Measurements from ENCODE around the gene FCGR3B. TPM values are rescaled to one million over a fixed set of nuclear protein-coding genes. Genes with fewer than 3 reads are reported as not detected.
"Not testable (repeated sequence)": the region's sequence is repeated elsewhere in the genome, so short reads cannot be mapped to it uniquely, and the experiment has no call there.

The FCGR3B gene
- total and polyA plus RNA-seq, 2 experiments from 2014 or later: not detected

- Histone ChIP-seq H3K4me2 (peak overlapping the region; percentile 57; the same call in 1 of the 2 replicates), H2AFZ (peak overlapping the region; percentile 84)
- ATAC-seq (peak; percentile 62), DNase-seq (ENCODE audit: low spot score) (peak; percentile 30)
- H3K4me3 ChIP-seq; H3K9me3 Mint-ChIP-seq; H3K36me3 Mint-ChIP-seq (ENCODE audit: low read depth); H4K20me1 ChIP-seq (replicated peaks; ENCODE audit: insufficient read depth); H3K27me3 ChIP-seq (ENCODE audit: insufficient read depth); H3K9me2 ChIP-seq (ENCODE audit: insufficient read depth); H3K4me1 ChIP-seq (ENCODE audit: insufficient read depth); H3K27me3 Mint-ChIP-seq (ENCODE audit: insufficient read depth, low read depth, poor library complexity); H3K36me3 ChIP-seq (ENCODE audit: insufficient read depth); H3K27ac ChIP-seq (ENCODE audit: low read depth); H3F3A ChIP-seq (replicated peaks; ENCODE audit: low read depth); H3K79me2 ChIP-seq (replicated peaks; ENCODE audit: insufficient read depth): not testable (repeated sequence)
- Mint-ChIP-seq H3K4me3 (peak overlapping the region; percentile 6; the same call in 1 of the 3 replicates), H3K27ac (peak overlapping the region; percentile 9; the same call in 1 of the 2 replicates), H3K4me1 (peaks cover 15% of the 10 kb centered on the region)
Observed at GRCh38 chr1:161671045-161672020, 40.4 kb upstream of the FCGR3B start.

GRCh38 chr1:161664689-161665088, 33.7 kb upstream of the FCGR3B start:
- H3K36me3 ChIP-seq (ENCODE audit: insufficient read depth); H3K4me1 ChIP-seq (ENCODE audit: insufficient read depth); H2AFZ ChIP-seq; H3K36me3 Mint-ChIP-seq (ENCODE audit: low read depth); H3K4me3 ChIP-seq; H4K20me1 ChIP-seq (replicated peaks; ENCODE audit: insufficient read depth); H3K27ac ChIP-seq (ENCODE audit: low read depth); H3K4me2 ChIP-seq; H3K4me3 Mint-ChIP-seq; H3K9me3 Mint-ChIP-seq; H3K27me3 ChIP-seq (ENCODE audit: insufficient read depth); H3K27me3 Mint-ChIP-seq (ENCODE audit: insufficient read depth, low read depth, poor library complexity); H3K4me1 Mint-ChIP-seq; DNase-seq (ENCODE audit: low spot score); H3F3A ChIP-seq (replicated peaks; ENCODE audit: low read depth); H3K9me2 ChIP-seq (ENCODE audit: insufficient read depth); ATAC-seq; H3K27ac Mint-ChIP-seq; H3K79me2 ChIP-seq (replicated peaks; ENCODE audit: insufficient read depth): not testable (repeated sequence)

DNA sequence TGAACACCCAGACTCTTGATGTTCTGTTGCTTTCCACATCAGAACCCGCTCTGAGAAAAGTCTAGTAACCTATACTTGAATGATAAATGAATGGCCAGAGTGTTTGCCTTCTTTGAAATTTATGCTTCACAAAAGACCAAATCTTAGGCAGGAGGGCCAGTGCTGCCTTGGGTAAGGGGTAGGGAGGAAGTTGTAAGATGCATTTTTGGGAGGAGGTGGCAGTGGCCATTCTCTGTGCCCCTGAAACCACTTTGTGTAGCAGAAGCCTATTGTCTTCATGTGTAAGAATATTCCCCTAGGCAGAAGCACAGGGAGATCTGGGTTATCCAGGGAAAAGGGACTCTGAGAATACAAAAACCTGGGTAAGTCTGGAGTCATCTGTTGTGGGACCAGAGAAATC, 32.6 kb upstream of the FCGR3B start:
- not testable (repeated sequence) for ATAC-seq

GRCh38 chr1:161662684-161663339, 31.8 kb upstream of the FCGR3B start, which contains the start of gene FCGR2B:
Gene FCGR2B, plus strand, starts transcription at chr1:161663143. Its CDS starts 99 bp downstream, at chr1:161663242.
- ATAC-seq; H3K4me2 ChIP-seq; H3K27me3 Mint-ChIP-seq (ENCODE audit: insufficient read depth, low read depth, poor library complexity); H3K27ac ChIP-seq (ENCODE audit: low read depth); H3K36me3 Mint-ChIP-seq (ENCODE audit: low read depth); H3K27me3 ChIP-seq (ENCODE audit: insufficient read depth); DNase-seq (ENCODE audit: low spot score); H3F3A ChIP-seq (replicated peaks; ENCODE audit: low read depth); H4K20me1 ChIP-seq (replicated peaks; ENCODE audit: insufficient read depth); H3K4me3 ChIP-seq; H3K4me3 Mint-ChIP-seq; H3K27ac Mint-ChIP-seq; H3K36me3 ChIP-seq (ENCODE audit: insufficient read depth); H3K9me3 Mint-ChIP-seq; H3K4me1 ChIP-seq (ENCODE audit: insufficient read depth); H2AFZ ChIP-seq; H3K79me2 ChIP-seq (replicated peaks; ENCODE audit: insufficient read depth); H3K4me1 Mint-ChIP-seq; H3K9me2 ChIP-seq (ENCODE audit: insufficient read depth): not testable (repeated sequence)

More for the DNA sequence above, 32.6 kb upstream of the FCGR3B start:
- not testable (repeated sequence) for H3K4me3 Mint-ChIP-seq; H3K27ac Mint-ChIP-seq; H3K9me3 Mint-ChIP-seq; H3K4me2 ChIP-seq; H3K36me3 Mint-ChIP-seq (ENCODE audit: low read depth); H3K27me3 Mint-ChIP-seq (ENCODE audit: insufficient read depth, low read depth, poor library complexity); H3K4me1 Mint-ChIP-seq; H3K27me3 ChIP-seq (ENCODE audit: insufficient read depth); H3K9me2 ChIP-seq (ENCODE audit: insufficient read depth); H2AFZ ChIP-seq; H3K4me3 ChIP-seq; H3K4me1 ChIP-seq (ENCODE audit: insufficient read depth); H4K20me1 ChIP-seq (replicated peaks; ENCODE audit: insufficient read depth); DNase-seq (ENCODE audit: low spot score); H3F3A ChIP-seq (replicated peaks; ENCODE audit: low read depth); H3K79me2 ChIP-seq (replicated peaks; ENCODE audit: insufficient read depth); H3K36me3 ChIP-seq (ENCODE audit: insufficient read depth); H3K27ac ChIP-seq (ENCODE audit: low read depth)

- H2AFZ ChIP-seq; H3K4me2 ChIP-seq; H4K20me1 ChIP-seq (replicated peaks; ENCODE audit: insufficient read depth); H3K36me3 Mint-ChIP-seq (ENCODE audit: low read depth); H3K9me3 Mint-ChIP-seq; H3K79me2 ChIP-seq (replicated peaks; ENCODE audit: insufficient read depth); H3K27me3 ChIP-seq (ENCODE audit: insufficient read depth); H3F3A ChIP-seq (replicated peaks; ENCODE audit: low read depth); H3K36me3 ChIP-seq (ENCODE audit: insufficient read depth); H3K4me3 ChIP-seq; H3K4me3 Mint-ChIP-seq; H3K27ac ChIP-seq (ENCODE audit: low read depth); DNase-seq (ENCODE audit: low spot score); H3K27ac Mint-ChIP-seq; H3K4me1 Mint-ChIP-seq; H3K9me2 ChIP-seq (ENCODE audit: insufficient read depth); H3K27me3 Mint-ChIP-seq (ENCODE audit: insufficient read depth, low read depth, poor library complexity); ATAC-seq; H3K4me1 ChIP-seq (ENCODE audit: insufficient read depth): not testable (repeated sequence)
Observed at GRCh38 chr1:161661660-161662311, 30.8 kb upstream of the FCGR3B start.

DNA sequence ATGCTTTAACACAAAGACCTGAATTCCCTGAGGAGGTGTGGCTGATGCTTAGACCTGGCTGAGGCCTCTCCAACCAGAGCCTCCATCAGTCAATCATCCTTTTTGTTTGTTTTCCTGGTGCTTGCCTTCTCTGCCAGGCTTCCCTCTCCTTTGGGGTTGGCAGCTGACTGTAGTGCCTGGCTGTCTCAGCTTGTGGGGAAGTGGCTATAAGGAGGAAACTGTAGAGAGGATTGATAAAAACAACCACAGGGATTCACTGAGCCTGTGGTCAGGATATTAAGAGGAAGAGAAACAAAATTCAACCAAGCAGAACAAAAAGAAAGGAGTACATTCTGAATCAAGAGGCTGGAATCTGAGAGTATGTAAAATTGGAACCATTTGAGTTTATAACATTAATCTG, 27.5 kb upstream of the FCGR3B start:
- H3K27me3 Mint-ChIP-seq (ENCODE audit: insufficient read depth, low read depth, poor library complexity); H3K36me3 ChIP-seq (ENCODE audit: insufficient read depth); H3K36me3 Mint-ChIP-seq (ENCODE audit: low read depth); H3K9me2 ChIP-seq (ENCODE audit: insufficient read depth); H3F3A ChIP-seq (replicated peaks; ENCODE audit: low read depth); H3K4me2 ChIP-seq; H3K4me3 ChIP-seq; H3K27ac Mint-ChIP-seq; H3K27ac ChIP-seq (ENCODE audit: low read depth); H2AFZ ChIP-seq; H3K4me1 ChIP-seq (ENCODE audit: insufficient read depth); DNase-seq (ENCODE audit: low spot score); H3K9me3 Mint-ChIP-seq; H3K79me2 ChIP-seq (replicated peaks; ENCODE audit: insufficient read depth); H3K4me3 Mint-ChIP-seq; H3K4me1 Mint-ChIP-seq; H3K27me3 ChIP-seq (ENCODE audit: insufficient read depth); H4K20me1 ChIP-seq (replicated peaks; ENCODE audit: insufficient read depth): not testable (repeated sequence)
- ATAC-seq: peak; percentile 40; the same call in 1 of the 3 replicates

Data from GM23338 (cell line).